RWPE2 (cell line): ENCODE data around the gene ANK3.

Experiments
- ATAC-seq: fragments of 200-7000 bp; cut with Tn5 transposase; 3 replicates; pipeline ENCODE4 v1.9.1; 2021; ENCODE audit warnings: low read depth
- DNase-seq: peaks from one replicate; pipeline ENCODE4 v3.0.0-alpha.2; 2020; ENCODE audit warnings: low spot score
- H3K27ac ChIP-seq: fragments of 450-650 bp; 2 replicates; pipeline ENCODE4 v1.5.1; 2017; ENCODE audit warnings: mild to moderate bottlenecking; ENCODE audit not compliant: poor library complexity, severe bottlenecking
- H3K27me3 ChIP-seq: fragments of 250-450 bp; sonication (Bioruptor Pico); 2 replicates; pipeline ENCODE4 v1.5.1; 2021; ENCODE audit warnings: mild to moderate bottlenecking, moderate library complexity; ENCODE audit not compliant: insufficient read depth, poor library complexity, severe bottlenecking
- H3K36me3 ChIP-seq: fragments of 250-450 bp; sonication (Bioruptor Pico); 2 replicates; pipeline ENCODE4 v1.5.1; 2020; ENCODE audit warnings: low read depth, mild to moderate bottlenecking, moderate library complexity
- H3K4me1 ChIP-seq: fragments of 250-450 bp; sonication (Bioruptor Pico); 2 replicates; pipeline ENCODE4 v1.5.1; 2021; ENCODE audit warnings: mild to moderate bottlenecking, moderate library complexity; ENCODE audit not compliant: insufficient read depth, poor library complexity, severe bottlenecking
- H3K4me3 ChIP-seq: fragments of 250-450 bp; sonication (Bioruptor Pico); 2 replicates; pipeline ENCODE4 v1.5.1; 2021; ENCODE audit warnings: mild to moderate bottlenecking, moderate library complexity; ENCODE audit not compliant: severe bottlenecking
- H3K9me3 ChIP-seq: fragments of 250-450 bp; sonication (Bioruptor Pico); 2 replicates; pipeline ENCODE4 v1.5.1; 2021; ENCODE audit warnings: mild to moderate bottlenecking, moderate library complexity; ENCODE audit not compliant: severe bottlenecking
- CTCF ChIP-seq: fragments of 450-650 bp; IDR thresholded peaks from one replicate; pipeline ENCODE4 v1.5.1; 2017; ENCODE audit warnings: mild to moderate bottlenecking, moderate library complexity; ENCODE audit not compliant: poor library complexity, severe bottlenecking

ANK3 gene

GRCh38 chr10:60346661-60347060 lies 43.0 kb downstream of the ANK3 start:
- ATAC-seq: no peak

GRCh38 chr10:60343254-60343653 lies 46.4 kb downstream of the ANK3 start:
- H3K4me1 ChIP-seq: no peaks in the 10 kb centered on the region
- DNase-seq (no peak), ATAC-seq (no peak)
- H3K27ac ChIP-seq: no peak overlapping the region
- H3K9me3 ChIP-seq: no peaks in the 10 kb centered on the region
- no peak overlapping the region for H3K4me3 ChIP-seq
- no peaks in the 10 kb centered on the region for H3K36me3 ChIP-seq
- no peak for TF ChIP-seq CTCF
- H3K27me3 ChIP-seq: no peaks in the 10 kb centered on the region

More at GRCh38 chr10:60346661-60347060, 43.0 kb downstream of the ANK3 start:
- no peak overlapping the region for H3K4me3 ChIP-seq
- no peak for TF ChIP-seq CTCF
- no peaks in the 10 kb centered on the region for H3K9me3 ChIP-seq
- H3K27me3 ChIP-seq: no peaks in the 10 kb centered on the region
- H3K4me1 ChIP-seq: peaks cover 6% of the 10 kb centered on the region
- H3K27ac ChIP-seq: no peak overlapping the region
- no peaks in the 10 kb centered on the region for H3K36me3 ChIP-seq
- no peak for DNase-seq

GRCh38 chr10:60341969-60342368 lies 47.7 kb downstream of the ANK3 start:
- Histone ChIP-seq H3K27ac (no peak overlapping the region), H3K4me1 (no peaks in the 10 kb centered on the region), H3K36me3 (no peaks in the 10 kb centered on the region), H3K9me3 (no peaks in the 10 kb centered on the region), H3K4me3 (no peak overlapping the region), H3K27me3 (no peaks in the 10 kb centered on the region)
- no peak for ATAC-seq
- DNase-seq: no peak
- TF ChIP-seq CTCF: no peak

DNA sequence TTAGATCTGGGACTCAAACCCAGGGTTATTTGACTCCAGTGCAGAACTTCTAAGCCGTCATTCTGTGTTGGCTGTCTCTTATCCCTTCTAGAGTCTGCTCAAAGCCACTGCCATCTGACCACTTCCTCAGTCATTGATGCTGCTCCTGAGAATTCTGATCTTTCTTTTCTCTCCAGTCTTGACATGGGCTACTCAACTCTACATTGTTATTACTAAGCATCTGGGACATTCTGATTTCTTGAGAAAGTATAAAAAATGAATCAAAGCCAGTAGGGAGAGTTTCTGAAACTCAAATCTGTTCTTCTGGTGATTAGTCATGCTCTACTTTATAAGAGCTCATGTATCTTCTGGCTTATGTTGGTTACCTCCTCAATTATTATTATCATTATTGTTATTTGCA lies 48.7 kb downstream of the ANK3 start:
- no peak for TF ChIP-seq CTCF
- DNase-seq: no peak
- Histone ChIP-seq H3K9me3 (no peaks in the 10 kb centered on the region), H3K36me3 (no peaks in the 10 kb centered on the region), H3K27me3 (no peaks in the 10 kb centered on the region), H3K27ac (no peak overlapping the region), H3K4me1 (no peaks in the 10 kb centered on the region), H3K4me3 (no peak overlapping the region)
- no peak for ATAC-seq

- no peaks in the 10 kb centered on the region for H3K27me3 ChIP-seq
- H3K36me3 ChIP-seq: no peaks in the 10 kb centered on the region
- no peaks in the 10 kb centered on the region for H3K4me1 ChIP-seq
- no peak overlapping the region for H3K4me3 ChIP-seq
- ATAC-seq (no peak), DNase-seq (no peak)
- no peak for TF ChIP-seq CTCF
- H3K27ac ChIP-seq: no peak overlapping the region
- no peaks in the 10 kb centered on the region for H3K9me3 ChIP-seq
Measured at GRCh38 chr10:60339757-60340156, 49.9 kb downstream of the ANK3 start.
